ENCODE results near the gene PFN1.
A peak's percentile ranks its signal among the peaks of the same experiment; 100 is the strongest.

PFN1 gene

GRCh38 chr17:4901648-4902344 lies 46.5 kb downstream of the PFN1 start:
- DNase-seq (ENCODE audit: low read depth): no peak
- no peak for TF ChIP-seq CTCF (conservative IDR thresholded peaks at IDR 0.05; ENCODE audit: control insufficient read depth, insufficient read depth, low read depth, low read length)
- H3K4me3 ChIP-seq (ENCODE audit: control insufficient read depth, low read depth, low read length): no peak overlapping the region

GRCh38 chr17:4901108-4901647 lies 47.2 kb downstream of the PFN1 start:
- H3K4me3 ChIP-seq (ENCODE audit: control insufficient read depth, low read depth, low read length): no peak overlapping the region

GRCh38 chr17:4900231-4901107 lies 47.9 kb downstream of the PFN1 start:
- H3K4me3 ChIP-seq (ENCODE audit: control insufficient read depth, low read depth, low read length): no peak overlapping the region
- no peak for DNase-seq (ENCODE audit: low read depth)
- TF ChIP-seq CTCF (conservative IDR thresholded peaks at IDR 0.05; ENCODE audit: control insufficient read depth, insufficient read depth, low read depth, low read length): no peak

More at GRCh38 chr17:4901108-4901647, 47.2 kb downstream of the PFN1 start:
- TF ChIP-seq CTCF (conservative IDR thresholded peaks at IDR 0.05; ENCODE audit: control insufficient read depth, insufficient read depth, low read depth, low read length): no peak
- DNase-seq (ENCODE audit: low read depth): no peak

- no peak for TF ChIP-seq CTCF (conservative IDR thresholded peaks at IDR 0.05; ENCODE audit: control insufficient read depth, insufficient read depth, low read depth, low read length)
- peak; percentile 93 for DNase-seq (ENCODE audit: low read depth)
- H3K4me3 ChIP-seq (ENCODE audit: control insufficient read depth, low read depth, low read length): peak within 1 kb of the TSS; percentile 51
These were observed 48.7 kb downstream of the PFN1 start, which contains the start of gene C17orf107 for GRCh38 chr17:4899341-4900230. TSS of gene C17orf107 (plus strand) at chr17:4899536. CDS start at chr17:4899763, 227 bp downstream.

- no peak for TF ChIP-seq CTCF (conservative IDR thresholded peaks at IDR 0.05; ENCODE audit: control insufficient read depth, insufficient read depth, low read depth, low read length)
- no peak for DNase-seq (ENCODE audit: low read depth)
- H3K4me3 ChIP-seq (ENCODE audit: control insufficient read depth, low read depth, low read length): peak overlapping the region; percentile 51
These were observed 49.4 kb downstream of the PFN1 start for GRCh38 chr17:4898927-4899326.

GRCh38 chr17:4898351-4898750 lies 50.0 kb downstream of the PFN1 start:
- TF ChIP-seq CTCF (conservative IDR thresholded peaks at IDR 0.05; ENCODE audit: control insufficient read depth, insufficient read depth, low read depth, low read length): no peak
- no peak overlapping the region for H3K4me3 ChIP-seq (ENCODE audit: control insufficient read depth, low read depth, low read length)
- no peak for DNase-seq (ENCODE audit: low read depth)
